NCI-H748 (cell line): ENCODE measurements around the gene DNMT3B.

Experiments
- DNase-seq: peaks from one replicate; lab custom pipeline; 2025; ENCODE audit not compliant: unreplicated experiment; lab: John Stamatoyannopoulos, UW

DNMT3B gene

DNA sequence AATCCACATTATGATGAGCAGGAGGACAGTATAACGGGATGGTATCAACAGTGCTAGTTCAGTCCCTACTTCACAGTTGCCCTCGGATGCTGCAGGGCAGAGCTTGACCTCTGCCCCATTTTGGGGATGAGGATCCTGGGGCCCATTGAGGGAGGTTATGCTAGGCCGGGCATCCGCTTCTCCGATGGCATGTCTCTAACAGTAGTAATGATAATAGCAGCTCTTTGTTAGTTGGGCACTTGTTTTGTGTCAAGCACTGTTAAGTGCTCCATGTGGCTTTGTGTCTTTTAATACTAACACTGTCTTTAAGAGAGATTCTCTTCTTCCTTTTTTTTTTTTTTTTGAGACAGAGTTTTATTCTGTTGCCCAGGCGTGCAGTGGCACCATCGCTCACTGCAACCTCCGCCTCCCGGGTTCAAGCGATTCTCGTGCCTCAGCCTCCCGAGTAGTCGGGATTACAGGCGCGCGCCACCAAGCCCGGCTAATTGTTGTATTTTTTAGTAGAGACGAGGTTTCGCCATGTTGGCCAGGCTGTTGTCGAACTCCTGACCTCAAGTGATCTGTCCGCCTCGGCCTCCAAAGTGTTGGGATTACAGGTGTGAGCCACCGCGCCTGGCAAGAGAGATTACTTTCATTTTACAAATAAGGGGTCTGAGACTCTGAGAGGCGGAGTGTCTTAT, 58.7 kb downstream of the DNMT3B start:
- no peak for DNase-seq

DNA sequence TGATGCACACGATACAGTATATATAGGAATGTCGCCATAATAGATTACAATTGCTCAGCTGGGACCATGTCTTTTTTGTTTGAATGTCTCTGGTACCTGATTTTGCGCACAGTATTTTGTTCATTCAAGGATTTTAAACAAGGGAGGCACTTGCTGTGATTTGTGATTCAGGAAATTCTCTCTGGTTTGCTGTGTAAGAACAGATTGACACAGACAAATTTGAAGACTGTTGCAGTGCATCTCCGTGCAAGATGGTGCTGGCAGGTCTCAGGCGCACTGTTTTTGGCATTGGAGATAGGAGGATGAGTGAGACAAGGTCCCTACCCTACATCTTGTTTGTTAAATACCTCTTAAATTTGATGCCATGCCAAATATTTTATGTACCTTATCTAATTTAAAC, 60.0 kb downstream of the DNMT3B start:
- no peak for DNase-seq

DNA sequence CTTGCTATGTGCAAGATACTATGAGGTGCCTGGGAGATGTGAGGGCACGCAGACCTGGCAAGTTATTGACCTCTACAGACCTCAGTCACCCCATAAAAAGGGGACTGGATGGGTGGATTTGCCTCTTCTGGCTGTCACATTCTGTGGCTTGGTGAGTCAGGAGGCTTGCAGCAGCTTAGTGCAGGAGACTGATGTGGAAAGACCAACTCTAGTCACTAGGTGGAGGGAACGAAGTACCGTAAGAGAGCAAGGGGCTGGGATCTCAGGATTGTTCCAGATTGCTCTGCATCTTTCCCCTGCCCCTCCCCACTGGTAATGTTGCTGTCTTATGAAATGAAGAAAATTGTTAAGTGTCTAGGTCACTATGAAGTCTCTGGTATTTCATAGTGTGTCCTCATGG, 60.9 kb downstream of the DNMT3B start:
- DNase-seq: no peak

DNA sequence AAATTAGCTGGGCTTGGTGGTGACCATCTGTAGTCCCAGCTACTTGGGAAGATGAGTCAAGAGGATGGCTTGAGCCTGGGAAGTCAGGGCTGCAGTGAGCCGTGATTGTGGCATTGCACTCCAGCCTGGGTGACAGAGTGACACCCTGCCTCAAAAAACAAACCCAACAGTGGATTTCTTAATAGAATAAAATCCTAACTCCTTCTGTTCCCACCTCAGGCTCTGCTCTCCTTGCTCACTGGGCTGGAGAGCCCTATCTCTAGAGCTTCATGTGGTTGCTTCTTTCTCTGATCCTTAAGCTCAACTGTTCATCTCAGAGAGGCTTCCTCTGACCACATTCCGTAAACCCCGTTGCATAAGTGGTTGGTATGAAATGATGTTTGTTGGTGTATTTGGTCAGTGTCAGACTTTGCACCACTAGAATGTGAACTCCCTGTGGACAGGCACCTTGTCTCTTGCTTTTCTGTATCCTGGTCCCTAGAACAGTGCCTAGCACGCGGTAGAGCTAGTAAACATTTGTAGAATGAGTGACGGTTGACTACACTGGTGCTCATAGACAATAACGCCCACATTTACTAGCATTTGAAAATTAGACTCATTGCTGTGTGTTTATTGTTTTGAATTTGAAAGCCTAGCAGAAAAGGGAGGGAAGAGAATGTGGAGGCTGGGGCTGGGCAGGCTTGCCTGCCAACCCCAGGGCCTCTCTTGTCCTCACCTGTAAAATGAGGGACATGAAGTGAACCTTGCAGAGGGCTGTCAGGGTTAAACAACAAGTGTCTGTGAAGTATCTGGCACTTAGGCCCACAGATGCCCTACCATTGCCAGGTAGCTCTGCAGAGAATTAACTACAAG, 61.8 kb downstream of the DNMT3B start:
- DNase-seq: no peak

DNA sequence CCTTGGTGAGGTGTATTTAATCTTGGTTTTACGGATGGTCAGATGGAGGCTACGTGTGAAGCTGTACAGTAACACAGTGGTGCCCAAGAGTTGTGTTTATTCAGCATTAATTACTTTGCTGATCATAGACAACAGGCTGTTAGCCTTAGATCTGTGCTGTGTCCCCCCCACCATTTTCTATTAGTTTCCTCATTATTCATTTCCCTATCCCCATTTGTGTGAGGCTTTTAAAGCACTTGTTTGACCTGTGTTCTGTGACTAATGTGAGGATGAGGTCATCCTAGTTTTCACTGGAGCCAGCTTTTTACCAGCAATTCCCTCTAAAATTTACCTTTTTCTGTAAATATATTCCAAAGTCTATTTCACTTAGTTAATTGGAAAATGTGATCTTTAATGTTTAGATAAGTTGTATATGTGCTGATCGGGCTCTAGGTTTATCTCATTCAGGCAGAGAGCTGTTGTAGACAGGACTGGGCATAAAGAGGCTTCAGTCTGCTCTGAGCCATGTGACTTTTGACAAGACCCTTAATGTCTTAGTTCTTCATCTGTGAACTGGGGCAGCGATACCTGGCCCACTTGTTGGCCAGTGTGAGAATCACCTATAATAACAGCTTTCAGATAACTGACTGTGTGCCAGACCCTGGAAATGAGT, 66.0 kb downstream of the DNMT3B start:
- DNase-seq: no peak

DNA sequence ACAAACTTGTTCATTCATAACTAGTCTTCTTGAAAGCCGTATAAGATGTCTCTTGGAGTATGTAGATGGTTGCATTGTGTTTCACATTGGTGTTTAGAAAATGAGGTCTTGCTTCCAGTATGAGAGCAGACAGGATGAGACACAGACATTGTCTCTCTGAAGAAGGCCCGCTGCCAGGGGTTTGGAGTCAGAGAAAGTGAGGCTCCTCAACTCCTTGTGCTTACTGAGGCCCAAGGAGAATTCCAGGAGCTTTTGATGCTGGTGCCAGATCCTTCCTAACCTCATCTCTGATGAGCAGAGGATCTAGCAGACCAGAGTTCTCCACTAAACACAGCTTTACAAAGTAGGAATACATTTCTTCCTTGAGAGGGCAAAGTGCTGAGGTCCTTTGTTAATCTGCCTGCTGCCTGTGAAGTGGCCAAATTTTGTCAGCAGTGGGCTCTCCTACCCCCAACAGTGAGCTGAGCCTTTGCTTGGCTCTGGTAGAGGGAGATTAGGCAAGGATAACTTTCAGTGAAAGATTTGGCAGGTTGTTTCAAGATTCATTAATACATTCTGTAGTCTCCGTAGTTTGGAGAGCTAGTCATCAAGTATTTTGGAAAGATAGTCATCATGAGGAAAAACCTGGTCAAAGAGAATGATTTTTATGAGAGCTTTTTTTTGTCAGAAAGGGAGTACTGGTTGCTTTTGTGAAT, 67.3 kb downstream of the DNMT3B start:
- no peak for DNase-seq

DNA sequence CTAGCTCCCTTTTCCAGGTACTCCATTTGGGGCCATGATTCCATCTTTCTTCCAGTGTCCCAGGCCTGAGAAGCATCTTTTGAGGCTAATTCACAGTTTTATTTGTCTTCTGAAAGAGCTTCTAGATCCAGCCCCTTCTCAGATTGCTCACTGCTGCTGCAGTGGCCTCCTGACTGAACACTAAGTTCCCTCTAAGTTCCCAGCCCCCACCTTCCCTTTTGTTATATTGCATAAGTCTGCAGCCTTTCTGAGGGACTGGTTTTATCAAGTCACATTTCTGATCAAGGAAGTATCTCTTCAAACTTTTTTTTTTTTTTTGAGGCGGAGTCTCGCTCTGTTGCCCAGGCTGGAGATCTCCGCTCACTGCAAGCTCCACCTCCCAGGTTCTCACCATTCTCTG, 68.3 kb downstream of the DNMT3B start:
- no peak for DNase-seq

DNA sequence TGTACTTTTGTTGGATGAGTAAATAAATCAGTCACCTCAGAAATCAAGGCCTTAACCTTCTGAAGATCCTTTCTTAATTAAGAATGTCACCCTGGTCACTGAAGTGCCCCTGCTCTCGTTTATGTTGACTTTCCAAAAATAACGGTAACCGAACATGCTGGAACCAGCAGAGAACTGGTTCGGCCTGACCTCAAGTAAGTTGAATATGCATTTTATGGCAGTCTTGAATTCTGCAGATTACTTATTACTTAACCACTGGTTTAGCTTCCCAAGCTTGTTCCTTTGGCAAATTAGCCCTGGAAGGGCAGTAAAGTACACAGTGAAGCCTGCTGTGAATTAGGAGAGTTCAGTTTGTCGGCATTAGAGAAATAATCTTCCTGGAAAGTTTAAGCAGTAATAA, 69.8 kb downstream of the DNMT3B start:
- DNase-seq: no peak

DNA sequence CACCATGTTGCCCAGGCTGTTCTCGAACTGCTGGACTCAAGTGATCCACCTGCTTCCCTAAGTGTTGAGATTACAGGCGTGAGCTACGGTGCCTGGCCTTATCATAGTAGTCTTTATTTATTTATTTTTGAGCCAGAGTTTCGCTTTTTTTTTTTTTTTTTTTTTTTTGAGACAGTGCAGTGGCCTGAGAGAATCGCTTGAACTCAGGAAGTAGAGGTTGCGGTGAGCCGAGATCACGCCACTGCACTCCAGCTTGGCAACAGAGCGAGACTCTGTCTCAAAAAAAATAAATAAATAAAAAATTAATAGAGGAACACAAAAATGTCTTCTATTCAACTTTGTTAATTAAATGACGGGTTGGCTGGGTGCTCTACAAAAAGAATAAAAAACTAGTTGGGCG, 70.5 kb downstream of the DNMT3B start:
- no peak for DNase-seq

DNA sequence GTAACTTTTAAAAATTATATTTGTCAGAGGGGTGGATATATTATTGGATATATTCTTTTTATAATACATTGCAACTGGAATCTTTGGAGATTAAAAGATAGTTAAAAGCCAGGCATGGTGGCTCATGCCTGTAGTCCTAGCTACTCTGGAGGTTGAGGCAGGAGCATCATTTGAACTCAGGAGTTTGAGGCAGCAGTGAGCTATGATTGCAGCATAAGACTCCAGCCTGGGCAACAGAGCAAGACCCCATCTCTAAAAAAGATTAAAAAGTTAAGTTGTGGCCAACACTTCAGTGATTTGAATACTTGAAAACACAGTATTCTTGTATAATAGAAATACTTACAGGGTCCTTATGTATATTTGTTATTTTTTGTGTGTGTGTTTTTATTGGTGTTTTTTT, 72.8 kb downstream of the DNMT3B start:
- DNase-seq: no peak

DNA sequence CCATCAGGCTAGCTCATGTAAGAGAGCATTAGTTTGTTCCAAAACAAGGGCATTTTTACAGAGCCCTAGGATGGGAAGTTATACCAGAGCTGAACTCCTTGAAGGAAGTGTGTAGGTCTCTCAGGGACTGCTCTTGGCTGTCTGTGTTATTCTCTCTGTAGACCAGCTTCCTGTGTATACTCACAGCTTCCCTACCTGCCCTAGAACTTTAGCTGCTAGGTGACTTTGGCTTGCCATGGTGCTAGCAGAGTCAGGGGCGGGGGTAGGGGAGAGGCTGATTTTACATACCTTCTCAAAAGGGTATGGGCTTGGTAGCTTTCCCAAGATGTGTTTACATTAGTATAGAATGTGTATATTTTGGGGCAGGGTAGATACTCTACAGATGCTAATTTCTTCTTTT, 75.0 kb downstream of the DNMT3B start:
- no peak for DNase-seq

DNA sequence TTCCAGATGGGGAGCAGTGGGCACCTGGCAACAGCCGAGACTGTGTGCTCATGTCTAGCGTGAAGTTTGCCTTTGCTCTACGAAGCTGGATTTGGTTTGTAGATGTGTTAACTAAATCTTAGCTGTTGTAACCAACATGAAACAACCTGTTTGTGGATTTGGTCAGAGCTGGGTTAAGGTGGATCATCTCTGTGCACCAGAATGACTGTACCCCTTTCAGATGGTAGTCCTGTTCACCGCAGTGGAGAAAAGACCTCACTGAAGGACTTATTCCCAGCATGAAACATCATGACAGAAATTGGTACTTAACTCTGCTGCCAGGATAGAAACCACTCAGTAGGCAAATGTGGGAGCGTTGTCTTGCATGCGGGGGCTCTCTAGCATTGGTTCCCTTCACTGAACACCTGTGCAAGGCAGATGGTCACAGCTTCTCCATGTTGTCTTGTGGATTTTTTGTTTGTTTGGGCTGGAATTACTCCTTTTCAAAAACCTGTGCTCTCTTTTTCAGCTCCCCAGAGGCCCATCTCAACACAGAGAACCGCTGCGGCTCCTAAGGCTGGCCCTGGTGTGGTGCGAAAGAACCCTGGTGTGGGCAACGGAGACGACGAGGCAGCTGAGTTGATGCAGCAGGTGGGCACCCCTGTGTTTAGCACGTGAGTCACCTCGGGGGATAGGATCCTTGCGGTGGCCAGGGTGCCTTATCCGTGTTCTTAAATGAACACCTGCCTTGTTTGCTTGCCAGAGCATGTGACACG, 77.2 kb downstream of the DNMT3B start:
- DNase-seq: no peak

DNA sequence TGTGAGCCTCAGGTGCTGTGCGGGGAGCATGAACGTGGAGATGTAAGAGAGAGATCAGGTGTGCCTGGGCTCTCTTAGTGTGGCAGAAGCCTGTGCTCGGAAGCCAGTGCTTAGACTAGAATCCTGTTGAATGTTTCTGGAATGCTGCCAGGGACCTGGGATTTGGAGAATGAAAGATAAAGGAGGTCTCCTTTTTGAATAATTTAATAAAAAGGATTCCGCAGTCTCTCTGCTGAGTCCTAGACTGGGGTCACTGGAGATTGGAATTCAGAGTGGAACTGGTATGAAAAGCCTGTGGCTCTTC, 77.7 kb downstream of the DNMT3B start:
- DNase-seq: no peak

DNA sequence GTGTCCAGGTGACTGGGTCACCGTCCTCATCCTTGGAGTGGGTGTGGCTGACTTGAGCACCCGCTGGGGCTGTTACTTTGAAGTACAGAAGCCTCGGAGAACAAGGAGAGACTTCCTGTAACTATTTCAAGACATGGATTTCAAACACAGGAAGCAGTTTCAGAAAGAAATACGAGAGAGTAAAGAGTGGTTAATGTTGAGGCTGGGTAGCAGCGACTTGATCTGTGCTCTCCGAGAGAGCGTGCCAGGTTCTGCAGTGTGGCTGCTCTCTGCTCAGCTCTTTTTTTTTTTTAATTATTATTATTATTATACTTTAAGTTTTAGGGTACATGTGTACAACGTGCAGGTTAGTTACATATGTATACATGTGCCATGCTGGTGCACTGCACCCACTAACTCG, 79.0 kb downstream of the DNMT3B start:
- DNase-seq: no peak

DNA sequence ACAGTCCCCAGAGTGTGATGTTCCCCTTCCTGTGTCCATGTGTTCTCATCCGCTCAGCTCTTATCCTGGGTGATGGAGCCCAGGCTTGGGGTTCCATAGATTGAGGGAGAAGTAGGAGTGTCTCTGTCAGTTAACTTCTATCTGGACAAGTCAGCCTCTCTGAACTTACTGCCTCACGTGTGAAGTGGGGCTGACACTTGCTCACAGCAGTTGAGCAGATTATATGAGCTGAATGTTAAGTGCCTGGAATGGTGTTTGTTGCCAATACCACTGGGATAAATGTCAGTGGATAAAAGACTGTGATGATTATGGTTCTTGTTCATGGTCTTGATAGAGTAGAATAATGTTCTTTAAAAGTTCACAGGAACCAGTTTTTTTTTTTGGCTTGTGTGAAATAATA, 79.4 kb downstream of the DNMT3B start:
- DNase-seq: no peak

DNA sequence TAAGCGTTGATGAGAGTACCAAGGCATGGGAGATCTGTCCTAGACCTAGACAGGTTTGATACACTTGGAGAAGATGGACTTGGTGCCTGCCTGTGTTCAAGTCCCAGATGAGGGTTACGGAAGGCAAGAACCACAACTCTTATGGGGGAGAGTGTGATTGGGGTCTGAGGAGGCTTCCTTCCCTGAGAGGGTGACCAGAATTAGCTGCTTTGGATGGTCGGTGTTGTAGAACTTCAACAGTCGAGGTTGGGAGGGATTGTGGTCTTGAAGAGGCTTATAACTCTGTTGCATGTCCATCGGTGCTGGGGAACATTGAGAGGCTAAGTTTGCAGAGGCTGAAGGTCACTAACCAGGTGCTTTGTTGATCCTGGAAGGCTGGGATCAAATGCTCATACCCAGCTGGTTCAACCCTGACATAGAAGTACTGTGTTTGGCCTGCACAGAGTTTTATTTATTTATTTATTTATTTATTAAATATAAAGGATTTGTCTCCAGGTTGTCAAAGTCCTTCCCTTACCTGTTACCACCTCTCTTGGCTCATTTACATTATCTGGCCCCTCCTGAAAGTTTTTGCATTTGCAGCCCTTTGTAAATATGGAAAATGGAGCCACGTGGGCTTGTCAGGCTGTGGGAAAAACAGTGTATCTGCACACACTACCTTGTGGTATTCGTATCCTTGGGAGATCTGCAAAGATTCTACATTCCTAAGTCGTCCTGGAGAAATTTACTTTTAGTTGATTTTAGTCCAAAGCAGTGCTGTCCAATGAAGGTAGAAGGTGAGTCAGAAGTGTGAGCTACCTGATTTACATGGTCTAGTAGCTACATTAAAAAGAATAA, 80.7 kb downstream of the DNMT3B start:
- no peak for DNase-seq

DNA sequence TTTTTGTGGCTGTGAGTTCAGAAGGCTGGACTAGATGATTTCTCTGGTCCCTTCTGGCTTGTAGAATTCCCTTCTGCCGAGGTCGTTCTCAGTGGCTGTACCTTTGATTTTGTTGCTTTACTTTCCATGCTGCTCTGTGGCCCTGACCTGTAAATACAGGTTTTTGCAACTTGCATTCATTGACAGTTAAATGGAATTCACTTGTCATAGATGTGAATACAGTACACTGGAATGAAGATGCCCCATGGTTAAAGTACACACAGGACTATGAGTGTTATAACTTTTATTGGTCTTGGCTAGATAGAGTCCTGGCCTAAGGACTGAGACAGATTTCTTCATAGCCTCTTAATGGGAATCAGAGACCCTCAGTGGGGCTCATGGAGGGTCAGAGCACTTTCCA, 83.6 kb downstream of the DNMT3B start:
- DNase-seq: no peak

DNA sequence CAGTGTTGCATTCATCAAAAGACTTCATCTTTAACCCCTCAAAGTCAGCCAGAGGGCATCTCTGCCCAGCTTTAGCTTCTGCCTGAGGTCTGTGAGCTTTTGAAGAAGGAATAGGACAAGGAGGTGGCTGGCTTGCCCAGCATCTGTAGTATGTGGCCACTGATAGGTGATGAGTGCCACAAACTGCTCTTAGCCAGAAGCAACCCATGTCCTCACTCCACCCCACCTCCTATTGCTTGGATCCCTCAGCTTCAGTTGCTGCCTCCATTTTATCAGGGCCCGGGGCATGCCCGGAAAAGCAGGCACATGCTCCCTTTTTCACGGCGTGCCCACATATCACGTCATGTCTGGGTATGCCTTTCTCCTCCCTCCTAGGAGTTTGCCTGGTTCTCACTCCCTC, 84.7 kb downstream of the DNMT3B start:
- DNase-seq: no peak

DNA sequence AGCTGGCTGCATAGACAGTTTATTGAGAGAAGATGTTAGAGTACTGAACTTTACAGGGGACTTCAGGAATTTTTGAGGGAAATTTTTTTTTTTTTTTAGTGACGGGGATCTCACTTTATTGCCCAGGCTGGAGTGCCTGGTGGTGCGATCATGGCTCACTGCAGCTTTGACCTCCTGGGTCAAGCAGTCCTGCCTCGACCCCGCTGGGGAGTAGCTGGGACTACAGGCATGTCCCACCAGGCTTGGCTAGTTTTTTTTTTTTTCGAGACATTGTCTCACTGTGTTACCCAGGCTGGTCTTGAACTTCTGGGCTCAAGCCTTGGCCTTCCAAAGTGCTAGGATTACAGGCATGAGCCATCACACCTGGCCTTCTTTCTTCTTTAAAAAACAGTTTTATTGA, 85.8 kb downstream of the DNMT3B start:
- no peak for DNase-seq

DNA sequence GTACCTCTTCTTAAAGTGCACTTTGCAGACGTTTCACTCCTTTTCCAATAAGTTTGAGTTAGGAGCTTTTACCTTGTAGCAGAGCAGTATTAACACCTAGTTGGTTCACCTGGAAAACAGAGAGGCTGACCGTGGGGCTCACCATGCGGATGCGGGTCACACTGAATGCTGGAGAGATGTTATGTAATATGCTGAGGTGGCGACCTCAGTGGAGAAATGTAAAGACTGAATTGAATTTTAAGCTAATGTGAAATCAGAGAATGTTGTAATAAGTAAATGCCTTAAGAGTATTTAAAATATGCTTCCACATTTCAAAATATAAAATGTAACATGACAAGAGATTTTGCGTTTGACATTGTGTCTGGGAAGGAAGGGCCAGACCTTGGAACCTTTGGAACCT, 86.7 kb downstream of the DNMT3B start:
- no peak for DNase-seq
